ENCODE results near the gene SLC13A3.

The SLC13A3 gene

DNA sequence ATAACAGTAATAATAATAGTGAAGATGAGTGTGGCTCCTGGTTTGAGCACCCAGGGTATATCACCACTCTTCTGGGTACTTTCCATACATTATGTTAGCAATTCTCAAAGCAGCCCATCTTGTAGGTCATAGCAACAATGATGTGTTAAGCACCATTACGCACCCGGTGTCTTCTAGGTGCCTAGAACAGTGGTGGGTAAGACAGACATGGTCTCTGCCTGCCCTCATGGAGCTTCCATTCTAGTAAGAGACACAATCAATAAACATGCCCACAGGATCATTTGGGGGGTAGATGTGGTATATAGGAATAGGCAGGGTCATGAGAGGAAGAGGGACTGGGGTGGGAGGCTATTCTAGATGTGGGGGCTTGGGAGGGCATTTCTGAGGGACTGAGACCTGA lies 79.8 kb downstream of the SLC13A3 start:
- no peaks in the 10 kb centered on the region for H3K27me3 ChIP-seq (ENCODE audit: low read depth, low read length)
- H3K36me3 ChIP-seq (ENCODE audit: control insufficient read depth in 1 of 2, insufficient read depth in 2 of 2, low read length in 2 of 2) = no peaks in the 10 kb centered on the region
- peaks cover 0 to 16% of the 10 kb centered on the region in 2 donors for H3K4me1 ChIP-seq (ENCODE audit: control insufficient read depth in 1 of 2, insufficient read depth in 2 of 2, low read length in 2 of 2)
- no peak overlapping the region for H3K27ac ChIP-seq (ENCODE audit: low read length)
- no peaks in the 10 kb centered on the region for H3K9me3 ChIP-seq (ENCODE audit: control insufficient read depth in 1 of 2, low read length in 2 of 2)
- H3K4me3 ChIP-seq (ENCODE audit: low read depth in 1 of 2, low read length in 2 of 2) = no peak overlapping the region

DNA sequence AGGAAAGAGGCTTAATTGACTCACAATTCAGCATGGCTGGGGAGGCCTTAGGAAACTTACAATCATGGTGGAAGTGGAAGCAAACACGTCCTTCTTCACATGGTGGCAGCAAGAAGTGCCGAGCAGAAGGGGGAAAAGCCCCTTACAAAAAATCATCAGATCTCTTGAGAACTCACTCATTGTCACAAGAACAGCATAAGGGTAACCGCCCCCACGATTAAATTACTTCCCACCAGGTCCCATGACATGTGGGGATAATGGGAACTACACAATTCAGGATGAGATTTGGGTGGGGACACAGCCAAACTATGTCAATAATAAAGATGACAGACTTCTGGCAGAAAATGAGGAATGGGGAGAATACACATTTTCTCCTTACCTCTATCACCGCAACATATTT lies 80.3 kb downstream of the SLC13A3 start:
- no peaks in the 10 kb centered on the region for H3K9me3 ChIP-seq (ENCODE audit: control insufficient read depth in 1 of 2, low read length in 2 of 2)
- H3K27me3 ChIP-seq (ENCODE audit: low read depth, low read length) = no peaks in the 10 kb centered on the region
- H3K27ac ChIP-seq (ENCODE audit: low read length) = no peak overlapping the region
- H3K36me3 ChIP-seq (ENCODE audit: control insufficient read depth in 1 of 2, insufficient read depth in 2 of 2, low read length in 2 of 2) = no peaks in the 10 kb centered on the region
- no peak overlapping the region for H3K4me3 ChIP-seq (ENCODE audit: low read depth in 1 of 2, low read length in 2 of 2)
- H3K4me1 ChIP-seq (ENCODE audit: control insufficient read depth in 1 of 2, insufficient read depth in 2 of 2, low read length in 2 of 2) = peaks cover 0 to 16% of the 10 kb centered on the region in 2 donors

DNA sequence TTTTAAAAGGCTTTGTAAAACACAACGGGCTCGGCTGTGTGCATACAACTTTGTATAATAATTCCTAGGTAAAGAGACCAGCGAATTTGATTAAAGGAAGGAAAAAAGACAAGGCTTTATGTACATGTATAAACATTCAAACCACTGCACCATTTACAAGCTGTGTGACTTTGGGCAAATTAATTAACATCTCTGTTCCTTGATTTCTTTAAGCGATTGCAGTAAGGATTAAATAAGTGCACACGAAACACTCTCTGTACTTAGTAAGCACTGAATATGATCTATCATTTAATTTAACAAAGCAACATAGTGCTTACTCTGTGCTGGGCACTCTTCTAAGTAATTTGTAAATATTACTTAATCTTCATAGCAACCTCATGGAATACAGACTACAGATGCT lies 81.3 kb downstream of the SLC13A3 start:
- no peaks in the 10 kb centered on the region for H3K9me3 ChIP-seq (ENCODE audit: control insufficient read depth in 1 of 2, low read length in 2 of 2)

DNA sequence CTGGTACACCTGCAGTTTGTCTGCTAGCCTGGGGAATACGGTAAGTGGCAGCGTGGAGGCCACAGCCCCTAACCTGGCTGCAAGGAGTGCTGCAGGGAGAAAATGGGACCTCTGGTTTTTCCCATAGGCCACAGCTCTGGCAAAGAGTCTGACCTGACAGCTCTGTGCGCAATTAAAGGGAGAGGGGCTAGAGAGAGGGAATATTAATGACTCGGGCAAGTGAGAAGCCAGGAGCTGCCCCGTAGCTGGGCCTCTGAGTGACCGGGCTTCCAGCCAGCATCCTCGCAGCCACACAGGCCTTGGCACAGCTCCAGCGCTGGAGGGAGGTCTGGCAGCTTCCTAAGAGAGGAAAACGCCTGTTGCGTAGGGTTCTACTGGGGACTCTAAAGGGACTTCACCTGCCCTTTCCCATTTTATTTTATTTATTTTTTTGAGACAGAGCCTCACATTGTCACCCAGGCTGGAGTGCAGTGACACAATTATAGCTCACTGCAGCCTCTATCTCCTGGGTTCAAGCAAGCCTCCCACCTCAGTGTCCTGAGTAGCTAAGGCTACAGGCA lies 82.6 kb downstream of the SLC13A3 start:
- Histone ChIP-seq H3K27me3 (ENCODE audit: low read depth, low read length) (no peaks in the 10 kb centered on the region), H3K9me3 (ENCODE audit: control insufficient read depth in 1 of 2, low read length in 2 of 2) (no peaks in the 10 kb centered on the region), H3K4me1 (ENCODE audit: control insufficient read depth in 1 of 2, insufficient read depth in 2 of 2, low read length in 2 of 2) (peaks cover 0 to 16% of the 10 kb centered on the region in 2 donors), H3K27ac (ENCODE audit: low read length) (no peak overlapping the region), H3K36me3 (ENCODE audit: control insufficient read depth in 1 of 2, insufficient read depth in 2 of 2, low read length in 2 of 2) (no peaks in the 10 kb centered on the region), H3K4me3 (ENCODE audit: low read depth in 1 of 2, low read length in 2 of 2) (no peak overlapping the region)

More for the DNA sequence above, 81.3 kb downstream of the SLC13A3 start:
- Histone ChIP-seq H3K4me1 (ENCODE audit: control insufficient read depth in 1 of 2, insufficient read depth in 2 of 2, low read length in 2 of 2) (peaks cover 0 to 16% of the 10 kb centered on the region in 2 donors), H3K36me3 (ENCODE audit: control insufficient read depth in 1 of 2, insufficient read depth in 2 of 2, low read length in 2 of 2) (no peaks in the 10 kb centered on the region), H3K27me3 (ENCODE audit: low read depth, low read length) (no peaks in the 10 kb centered on the region), H3K27ac (ENCODE audit: low read length) (no peak overlapping the region), H3K4me3 (ENCODE audit: low read depth in 1 of 2, low read length in 2 of 2) (no peak overlapping the region)

DNA sequence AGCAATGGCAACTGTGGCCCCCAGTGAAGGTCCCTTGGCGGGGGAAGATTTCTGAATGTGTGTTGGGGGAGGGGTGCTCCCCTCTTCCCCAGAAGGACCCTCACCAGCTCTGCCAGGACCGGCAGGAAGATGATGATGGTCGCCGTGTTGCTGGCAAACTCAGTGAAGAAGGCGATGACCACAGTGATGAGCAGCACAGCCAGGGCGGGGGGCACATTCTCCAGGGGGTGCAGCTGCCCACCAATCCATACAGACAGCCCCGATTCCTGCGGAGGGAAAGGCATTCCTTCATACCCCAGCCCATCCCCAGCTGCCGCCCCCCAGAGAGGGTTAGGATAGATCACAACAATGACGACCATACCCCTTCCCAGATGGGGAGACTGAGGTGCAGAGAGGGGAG lies 85.1 kb downstream of the SLC13A3 start:
- Histone ChIP-seq H3K4me1 (ENCODE audit: control insufficient read depth in 1 of 2, insufficient read depth in 2 of 2, low read length in 2 of 2) (peaks cover 0 to 16% of the 10 kb centered on the region in 2 donors), H3K27me3 (ENCODE audit: low read depth, low read length) (no peaks in the 10 kb centered on the region), H3K36me3 (ENCODE audit: control insufficient read depth in 1 of 2, insufficient read depth in 2 of 2, low read length in 2 of 2) (no peaks in the 10 kb centered on the region), H3K27ac (ENCODE audit: low read length) (no peak overlapping the region), H3K9me3 (ENCODE audit: control insufficient read depth in 1 of 2, low read length in 2 of 2) (no peaks in the 10 kb centered on the region), H3K4me3 (ENCODE audit: low read depth in 1 of 2, low read length in 2 of 2) (no peak overlapping the region)

DNA sequence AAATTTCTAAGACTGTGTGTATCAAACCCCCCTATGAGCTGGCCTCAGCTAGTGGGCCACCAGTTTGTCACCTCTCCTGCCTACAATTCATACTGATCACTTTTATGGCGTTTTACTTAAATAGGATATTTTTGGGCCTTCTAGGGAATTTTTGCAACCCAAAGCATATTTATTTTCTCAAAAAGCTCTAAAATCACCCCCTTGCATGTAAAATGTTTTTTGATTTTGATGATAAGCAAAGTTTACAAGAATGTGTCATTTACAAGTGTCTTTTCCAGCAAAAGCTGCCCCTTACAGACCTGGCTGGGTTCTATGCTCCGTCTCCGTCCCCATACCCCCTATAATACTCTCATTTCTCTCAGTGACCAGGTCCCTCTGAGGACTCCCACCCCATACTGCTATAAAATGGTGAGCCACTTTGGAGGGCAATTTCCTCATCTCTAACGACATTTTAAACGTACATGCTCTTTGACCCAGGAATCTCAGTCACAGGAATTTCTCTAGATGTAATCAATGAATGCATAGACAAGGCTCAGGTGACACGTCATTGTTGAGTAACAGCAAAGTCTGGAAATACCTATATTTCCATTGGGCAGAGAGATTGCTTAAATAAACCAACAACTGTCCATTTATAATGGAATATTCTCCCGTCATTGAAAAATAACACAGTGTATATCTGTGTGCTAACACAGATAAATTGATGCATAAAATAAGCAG lies 86.9 kb downstream of the SLC13A3 start:
- H3K4me3 ChIP-seq (ENCODE audit: low read depth in 1 of 2, low read length in 2 of 2) = no peak overlapping the region
- no peaks in the 10 kb centered on the region for H3K36me3 ChIP-seq (ENCODE audit: control insufficient read depth in 1 of 2, insufficient read depth in 2 of 2, low read length in 2 of 2)
- peaks cover 0 to 16% of the 10 kb centered on the region in 2 donors for H3K4me1 ChIP-seq (ENCODE audit: control insufficient read depth in 1 of 2, insufficient read depth in 2 of 2, low read length in 2 of 2)
- no peaks in the 10 kb centered on the region for H3K9me3 ChIP-seq (ENCODE audit: control insufficient read depth in 1 of 2, low read length in 2 of 2)
- H3K27ac ChIP-seq (ENCODE audit: low read length) = no peak overlapping the region
- H3K27me3 ChIP-seq (ENCODE audit: low read depth, low read length) = no peaks in the 10 kb centered on the region

DNA sequence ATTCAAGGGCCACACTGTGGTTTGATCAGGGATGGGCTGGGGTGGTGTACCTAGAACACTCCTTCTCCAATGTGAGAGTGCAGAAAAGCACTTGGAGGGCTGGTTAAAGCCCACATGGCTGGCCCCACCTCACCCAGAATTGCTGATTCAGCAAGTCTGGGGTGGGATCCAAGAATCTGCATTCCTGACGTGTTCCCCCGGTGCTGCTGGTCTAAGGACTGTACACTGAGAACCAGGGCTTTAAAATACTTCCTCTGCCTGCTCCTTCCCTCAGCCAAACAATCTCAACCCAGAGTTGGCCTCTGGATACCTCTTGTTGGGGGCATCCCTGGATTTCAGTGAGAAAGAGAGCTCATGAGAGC lies 87.4 kb downstream of the SLC13A3 start:
- Histone ChIP-seq H3K27ac (ENCODE audit: low read length) (no peak overlapping the region), H3K4me1 (ENCODE audit: control insufficient read depth in 1 of 2, insufficient read depth in 2 of 2, low read length in 2 of 2) (peaks cover 0 to 11% of the 10 kb centered on the region in 2 donors), H3K27me3 (ENCODE audit: low read depth, low read length) (no peaks in the 10 kb centered on the region), H3K36me3 (ENCODE audit: control insufficient read depth in 1 of 2, insufficient read depth in 2 of 2, low read length in 2 of 2) (no peaks in the 10 kb centered on the region), H3K9me3 (ENCODE audit: control insufficient read depth in 1 of 2, low read length in 2 of 2) (no peaks in the 10 kb centered on the region), H3K4me3 (ENCODE audit: low read depth in 1 of 2, low read length in 2 of 2) (no peak overlapping the region)

DNA sequence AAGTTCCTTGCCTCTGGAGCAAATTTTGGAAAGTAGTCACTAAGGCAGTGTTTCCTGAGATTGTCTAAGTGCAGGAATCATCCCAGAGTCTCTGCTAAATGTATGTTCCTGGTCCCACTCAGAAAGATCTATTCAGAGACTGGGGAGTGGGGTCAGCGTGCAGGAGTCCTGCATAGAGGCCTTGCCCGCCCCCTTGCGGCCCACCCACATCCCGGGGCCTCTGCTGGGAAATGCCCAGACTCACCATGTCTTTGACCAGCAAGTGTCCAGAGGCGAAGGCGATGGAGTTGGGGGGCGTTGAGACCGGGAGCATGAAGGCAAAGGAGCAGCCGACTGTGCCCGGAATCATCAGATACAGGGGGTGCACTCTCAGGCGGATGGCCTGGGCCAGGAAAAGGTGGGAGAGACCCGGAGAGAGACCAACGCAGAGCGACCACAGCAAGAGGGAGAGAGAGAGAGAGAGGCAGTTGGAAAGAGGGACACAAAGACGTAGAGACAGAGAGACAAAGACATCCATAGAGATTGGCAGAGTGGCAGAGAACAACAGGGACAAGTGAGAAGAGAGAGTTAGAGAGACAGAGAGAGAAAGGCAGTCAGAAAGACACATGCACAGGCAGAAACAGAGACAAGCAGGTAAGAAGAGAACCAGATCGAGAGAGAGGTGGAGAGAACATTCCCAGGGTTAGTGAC lies 87.9 kb downstream of the SLC13A3 start:
- Histone ChIP-seq H3K36me3 (ENCODE audit: control insufficient read depth in 1 of 2, insufficient read depth in 2 of 2, low read length in 2 of 2) (no peaks in the 10 kb centered on the region), H3K4me3 (ENCODE audit: low read depth in 1 of 2, low read length in 2 of 2) (no peak overlapping the region)

DNA sequence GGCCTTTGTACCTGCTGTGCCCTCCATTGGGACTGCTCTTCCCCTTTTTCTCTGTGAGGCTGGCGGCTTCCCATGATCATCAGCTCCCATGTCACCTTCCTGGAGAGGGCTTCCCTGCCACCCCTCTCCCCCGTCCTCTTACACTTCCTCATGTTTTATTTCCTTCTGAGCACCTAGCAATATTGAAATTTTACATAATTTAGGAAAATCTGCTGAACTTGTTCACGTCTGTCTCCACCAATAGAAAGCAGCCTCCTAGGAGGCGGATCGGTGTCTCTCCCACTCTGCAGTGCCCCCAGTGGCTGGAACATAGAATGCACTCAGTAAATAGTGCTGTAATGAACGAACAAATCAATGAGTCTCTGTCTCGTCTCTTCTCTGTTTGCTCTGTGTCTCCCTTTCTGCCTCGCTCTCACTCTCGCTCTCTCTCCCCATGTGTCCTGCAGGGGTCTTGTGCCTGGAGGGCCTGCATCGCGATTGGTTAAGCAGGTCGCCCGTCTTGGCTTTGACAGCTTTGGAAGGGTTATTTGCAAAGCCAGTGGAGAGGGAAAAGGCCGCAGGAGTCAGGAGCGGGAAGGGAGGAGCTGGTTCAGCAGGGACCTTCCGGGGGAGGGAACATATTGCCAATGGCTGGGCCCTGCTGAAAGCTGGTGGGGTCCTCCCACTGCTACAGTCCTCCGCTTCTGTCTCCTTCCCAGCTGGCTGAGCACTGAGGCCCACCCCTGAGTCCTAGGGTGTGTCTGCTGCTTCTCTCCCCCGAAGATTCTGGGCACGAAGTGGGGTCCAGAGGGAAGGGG lies 88.7 kb downstream of the SLC13A3 start:
- H3K27ac ChIP-seq (ENCODE audit: low read length) = no peak overlapping the region
- peaks cover 0 to 5% of the 10 kb centered on the region in 2 donors for H3K4me1 ChIP-seq (ENCODE audit: control insufficient read depth in 1 of 2, insufficient read depth in 2 of 2, low read length in 2 of 2)
- H3K36me3 ChIP-seq (ENCODE audit: control insufficient read depth in 1 of 2, insufficient read depth in 2 of 2, low read length in 2 of 2) = no peaks in the 10 kb centered on the region
- H3K27me3 ChIP-seq (ENCODE audit: low read depth, low read length) = no peaks in the 10 kb centered on the region
- H3K9me3 ChIP-seq (ENCODE audit: control insufficient read depth in 1 of 2, low read length in 2 of 2) = no peaks in the 10 kb centered on the region
- peak overlapping the region; percentile 45 to 56 for H3K4me3 ChIP-seq (ENCODE audit: low read depth in 1 of 2, low read length in 2 of 2)

More for the DNA sequence above, 87.9 kb downstream of the SLC13A3 start:
- no peaks in the 10 kb centered on the region for H3K9me3 ChIP-seq (ENCODE audit: control insufficient read depth in 1 of 2, low read length in 2 of 2)
- H3K27ac ChIP-seq (ENCODE audit: low read length) = no peak overlapping the region
- H3K27me3 ChIP-seq (ENCODE audit: low read depth, low read length) = no peaks in the 10 kb centered on the region
- H3K4me1 ChIP-seq (ENCODE audit: control insufficient read depth in 1 of 2, insufficient read depth in 2 of 2, low read length in 2 of 2) = peaks cover 0 to 6% of the 10 kb centered on the region in 2 donors

DNA sequence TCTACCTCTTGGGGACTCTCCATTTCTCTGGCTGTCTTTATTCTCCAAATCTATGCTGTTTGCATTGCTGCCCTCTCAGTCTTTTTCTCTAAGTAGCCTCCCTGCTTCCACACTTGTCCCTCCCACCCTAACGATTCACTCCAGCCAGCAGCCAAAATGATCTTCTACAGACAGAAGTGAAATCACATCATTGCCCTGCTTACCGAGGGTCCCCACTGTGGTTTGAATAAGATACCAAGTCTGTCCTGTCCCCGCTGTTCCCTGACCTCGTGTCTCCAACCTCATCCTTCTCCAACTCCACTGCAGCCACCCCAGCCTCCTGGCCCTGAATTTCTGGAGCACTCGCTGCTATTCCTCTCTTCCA lies 89.3 kb downstream of the SLC13A3 start:
- Histone ChIP-seq H3K4me1 (ENCODE audit: control insufficient read depth in 1 of 2, insufficient read depth in 2 of 2, low read length in 2 of 2) (peaks cover 0 to 5% of the 10 kb centered on the region in 2 donors), H3K27ac (ENCODE audit: low read length) (no peak overlapping the region), H3K4me3 (ENCODE audit: low read depth in 1 of 2, low read length in 2 of 2) (peak overlapping the region; percentile 45 to 56), H3K27me3 (ENCODE audit: low read depth, low read length) (no peaks in the 10 kb centered on the region), H3K36me3 (ENCODE audit: control insufficient read depth in 1 of 2, insufficient read depth in 2 of 2, low read length in 2 of 2) (no peaks in the 10 kb centered on the region), H3K9me3 (ENCODE audit: control insufficient read depth in 1 of 2, low read length in 2 of 2) (no peaks in the 10 kb centered on the region)

All from muscle layer of duodenum (tissue), 2 donors.